Muscle layer of colon (tissue), 2 donors: Measurements from ENCODE around the gene CFAP69.
"Not testable (repeated sequence)": the region's sequence is repeated elsewhere in the genome, so short reads cannot be mapped to it uniquely, and the experiment has no call there.

Source experiments
- H3K27ac ChIP-seq: one replicate; pipeline ENCODE4 v1.7.0; 2013; ENCODE audit warnings: low read depth, mild to moderate bottlenecking, low read length, moderate library complexity
- H3K27me3 ChIP-seq, 2 donors: one replicate each; pipeline ENCODE4 v1.7.0; 2013; ENCODE audit warnings: low read length in 2 of 2, mild to moderate bottlenecking in 2 of 2; ENCODE audit not compliant: insufficient read depth in 2 of 2, control insufficient read depth in 1 of 2
- H3K36me3 ChIP-seq: one replicate; pipeline ENCODE4 v1.7.0; 2013; ENCODE audit warnings: mild to moderate bottlenecking, low read length; ENCODE audit not compliant: insufficient read depth
- H3K4me1 ChIP-seq: one replicate; pipeline ENCODE4 v1.7.0; 2013; ENCODE audit warnings: mild to moderate bottlenecking, low read length; ENCODE audit not compliant: insufficient read depth
- H3K4me3 ChIP-seq, 2 donors: one replicate each; pipeline ENCODE4 v1.7.0; 2013; ENCODE audit warnings: low read length in 2 of 2, low read depth in 1 of 2, mild to moderate bottlenecking in 1 of 2, moderate library complexity in 1 of 2
- H3K9ac ChIP-seq: one replicate; pipeline ENCODE4 v1.7.0; 2013; ENCODE audit warnings: low read length
- H3K9me3 ChIP-seq: one replicate; pipeline ENCODE4 v1.7.0; 2013; ENCODE audit warnings: mild to moderate bottlenecking, low read length
- donor health status: abdominal sarcoma.
- donor health status: Adenocarcinoma of cecum.

Gene CFAP69

DNA sequence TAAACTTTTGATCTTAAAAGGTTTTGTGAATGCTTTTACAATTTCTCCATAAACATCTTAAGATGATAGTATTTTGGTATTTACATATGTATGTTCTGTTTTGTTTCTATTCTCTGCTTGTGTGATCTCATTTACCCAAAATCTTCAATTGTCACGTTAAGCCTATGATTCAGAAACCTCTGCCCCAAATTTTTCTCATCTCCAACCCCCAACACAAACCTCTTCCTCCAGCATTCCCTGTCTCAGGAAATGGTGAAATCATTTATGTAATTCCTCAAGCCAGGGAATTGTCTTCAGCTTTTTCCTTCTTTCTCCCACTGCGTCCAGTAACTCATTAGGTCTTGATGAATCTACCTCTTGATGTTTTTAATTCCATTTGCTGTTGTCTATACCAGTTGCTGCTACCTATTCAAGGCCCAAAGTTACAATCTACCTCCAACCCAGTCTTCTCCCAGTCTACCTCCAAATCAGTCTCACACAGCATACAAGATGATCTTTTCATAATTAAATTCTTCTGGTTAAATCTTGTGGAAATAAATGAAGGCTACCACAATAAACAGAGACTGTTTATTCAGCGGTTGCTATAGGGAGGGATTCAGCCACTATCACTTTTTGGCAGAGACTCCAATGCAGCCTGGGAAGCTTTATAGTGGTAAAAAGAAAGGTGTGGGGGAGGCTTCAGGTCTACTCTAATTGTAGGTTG is 5.8 kb downstream of the CFAP69 start:
- H3K27ac ChIP-seq = no peak overlapping the region
- no peaks in the 10 kb centered on the region for H3K36me3 ChIP-seq
- peaks cover 6% of the 10 kb centered on the region for H3K4me1 ChIP-seq
- no peaks in the 10 kb centered on the region for H3K9me3 ChIP-seq
- no peak overlapping the region for H3K9ac ChIP-seq
- no peaks in the 10 kb centered on the region for H3K27me3 ChIP-seq
- H3K4me3 ChIP-seq = no peak overlapping the region

DNA sequence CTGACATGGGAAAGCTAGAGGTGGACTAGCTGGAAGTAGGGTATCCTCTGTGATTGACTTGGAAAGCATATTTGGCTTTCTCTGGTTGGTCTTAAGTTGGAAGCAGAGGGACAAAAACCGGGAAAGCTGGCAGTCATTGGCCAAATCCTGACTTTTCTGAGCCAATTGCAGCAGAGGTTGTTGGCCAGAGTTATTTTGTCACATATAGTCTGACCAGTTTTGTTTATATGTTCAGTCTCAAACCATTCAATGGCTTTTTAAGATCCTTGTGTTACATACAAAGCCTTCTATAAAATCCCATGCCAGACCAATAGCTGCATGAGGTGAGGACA is 6.3 kb downstream of the CFAP69 start:
- no peaks in the 10 kb centered on the region for H3K9me3 ChIP-seq
- H3K27me3 ChIP-seq = no peaks in the 10 kb centered on the region
- H3K36me3 ChIP-seq = no peaks in the 10 kb centered on the region
- H3K4me3 ChIP-seq = no peak overlapping the region
- no peak overlapping the region for H3K27ac ChIP-seq
- H3K4me1 ChIP-seq = peaks cover 6% of the 10 kb centered on the region
- no peak overlapping the region for H3K9ac ChIP-seq

DNA sequence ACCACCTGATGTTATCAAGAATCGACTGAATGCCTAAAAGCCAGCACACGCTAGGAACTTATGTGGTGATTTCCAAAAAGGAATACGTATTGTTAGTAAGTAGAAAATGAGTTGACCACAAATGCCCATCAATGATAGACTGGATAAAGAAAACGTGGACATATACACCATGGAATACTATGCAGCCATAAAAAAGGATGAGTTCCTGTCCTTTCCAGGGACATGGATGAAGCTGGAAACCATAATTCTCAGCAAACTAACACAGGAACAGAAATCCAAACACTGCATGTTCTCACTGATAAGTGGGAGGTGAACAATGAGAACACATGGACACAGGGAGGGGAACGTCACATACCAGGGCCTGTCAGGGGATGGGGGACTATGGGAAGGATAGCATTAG is 11.0 kb downstream of the CFAP69 start:
- H3K4me1 ChIP-seq, H3K27ac ChIP-seq, H3K4me3 ChIP-seq, H3K36me3 ChIP-seq, H3K27me3 ChIP-seq, H3K9ac ChIP-seq, H3K9me3 ChIP-seq: not testable (repeated sequence)

DNA sequence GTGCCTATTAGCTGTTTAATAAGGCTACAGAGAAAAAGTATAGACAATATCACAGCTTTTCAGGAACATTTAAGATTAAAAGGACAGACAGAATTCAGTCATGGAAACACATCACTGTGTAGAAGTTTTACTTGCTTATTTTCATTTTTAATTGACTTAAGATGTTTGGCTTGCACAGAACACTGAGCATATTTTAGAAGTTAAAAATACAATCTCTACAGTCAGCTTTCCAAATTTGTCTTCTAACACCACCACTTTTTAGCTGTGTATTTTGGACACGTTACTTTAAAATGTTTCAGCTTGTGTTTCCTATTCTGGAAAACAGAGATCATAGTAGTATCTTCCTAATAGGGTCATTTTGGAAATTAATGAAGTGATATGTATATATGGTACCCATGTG is 11.8 kb downstream of the CFAP69 start:
- H3K27ac ChIP-seq = no peak overlapping the region

DNA sequence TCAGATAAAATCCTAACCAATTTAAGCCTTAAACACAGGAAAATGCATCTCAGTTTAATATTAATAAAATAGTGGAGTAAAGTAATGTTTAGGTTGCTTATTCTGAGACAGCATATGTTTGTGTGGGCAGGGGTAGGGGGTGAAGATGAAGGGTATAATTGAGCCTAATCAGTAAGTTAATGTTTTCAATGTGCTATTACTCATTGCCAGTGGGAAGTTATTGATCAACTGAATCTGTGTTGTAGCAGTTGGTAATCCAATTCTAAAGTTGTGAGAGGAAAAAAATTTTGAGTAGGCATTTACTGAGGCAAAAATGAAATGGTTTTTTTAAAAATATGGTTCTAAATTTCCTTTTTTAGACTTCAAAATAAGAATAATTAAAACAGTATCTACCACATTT is 16.5 kb downstream of the CFAP69 start:
- Histone ChIP-seq H3K27ac (no peak overlapping the region), H3K36me3 (no peaks in the 10 kb centered on the region), H3K27me3 (no peaks in the 10 kb centered on the region), H3K9ac (no peak overlapping the region), H3K9me3 (no peaks in the 10 kb centered on the region), H3K4me3 (no peak overlapping the region), H3K4me1 (no peaks in the 10 kb centered on the region)

More for the DNA sequence above, 11.8 kb downstream of the CFAP69 start:
- no peak overlapping the region for H3K4me3 ChIP-seq
- no peaks in the 10 kb centered on the region for H3K4me1 ChIP-seq
- no peaks in the 10 kb centered on the region for H3K27me3 ChIP-seq
- no peaks in the 10 kb centered on the region for H3K9me3 ChIP-seq
- no peaks in the 10 kb centered on the region for H3K36me3 ChIP-seq
- H3K9ac ChIP-seq = no peak overlapping the region

GRCh38 chr7:90262438-90262837 is 17.5 kb downstream of the CFAP69 start:
- no peaks in the 10 kb centered on the region for H3K27me3 ChIP-seq
- H3K9me3 ChIP-seq = no peaks in the 10 kb centered on the region
- H3K4me3 ChIP-seq = no peak overlapping the region
- H3K27ac ChIP-seq = no peak overlapping the region
- H3K36me3 ChIP-seq = no peaks in the 10 kb centered on the region
- no peaks in the 10 kb centered on the region for H3K4me1 ChIP-seq
- no peak overlapping the region for H3K9ac ChIP-seq

DNA sequence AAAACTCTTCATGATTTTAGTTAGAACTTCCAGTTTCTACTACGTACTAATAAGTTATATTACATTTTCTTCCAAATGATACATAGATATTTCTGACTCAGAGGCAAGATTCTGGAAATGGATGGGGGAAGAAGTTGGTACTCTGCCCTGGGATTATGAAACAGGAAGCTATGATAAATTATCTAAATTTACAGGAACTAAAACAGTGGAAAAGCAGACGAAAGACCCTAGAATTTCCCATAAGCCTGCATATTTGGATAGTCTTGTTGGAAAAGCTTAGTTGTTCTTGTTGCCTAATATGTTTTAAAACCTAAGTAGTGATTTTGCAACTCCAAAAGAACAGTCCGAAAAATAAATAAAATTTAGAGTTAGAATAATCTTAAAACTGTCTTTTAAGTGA is 21.8 kb downstream of the CFAP69 start:
- Histone ChIP-seq H3K36me3 (no peaks in the 10 kb centered on the region), H3K27me3 (no peaks in the 10 kb centered on the region), H3K9me3 (no peaks in the 10 kb centered on the region), H3K9ac (no peak overlapping the region), H3K27ac (no peak overlapping the region), H3K4me1 (no peaks in the 10 kb centered on the region), H3K4me3 (no peak overlapping the region)

DNA sequence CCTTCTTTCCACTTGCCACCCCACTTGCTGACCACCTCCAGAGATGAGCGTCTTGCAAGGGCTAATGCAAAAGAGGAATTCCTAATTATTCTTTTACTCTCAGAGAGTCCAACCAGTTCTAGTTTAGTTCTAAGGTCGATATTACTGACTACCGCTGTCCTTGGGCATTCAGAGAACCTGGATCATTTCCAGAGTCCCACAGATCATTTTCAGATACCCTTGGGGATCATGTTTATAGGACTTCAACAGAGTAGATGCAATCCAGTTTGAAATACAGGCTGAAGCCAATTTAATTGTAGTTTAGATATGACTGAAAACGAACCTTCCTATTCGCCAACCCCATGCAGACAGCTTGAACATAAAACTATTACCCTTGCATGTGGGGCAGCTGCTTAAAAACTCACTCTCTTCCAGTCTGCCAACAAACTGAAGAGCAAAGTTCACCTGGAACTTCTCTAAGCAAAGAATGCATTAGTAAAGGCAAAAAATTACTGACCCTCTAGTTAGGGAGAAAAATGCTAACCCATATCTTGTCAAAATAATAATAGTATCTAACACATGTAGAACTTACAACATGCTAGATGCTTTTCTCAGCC is 22.4 kb downstream of the CFAP69 start:
- Histone ChIP-seq H3K36me3 (no peaks in the 10 kb centered on the region), H3K4me1 (no peaks in the 10 kb centered on the region), H3K9ac (no peak overlapping the region), H3K9me3 (no peaks in the 10 kb centered on the region), H3K27me3 (no peaks in the 10 kb centered on the region), H3K27ac (no peak overlapping the region), H3K4me3 (no peak overlapping the region)

- Histone ChIP-seq H3K27ac (no peak overlapping the region), H3K9me3 (no peaks in the 10 kb centered on the region), H3K27me3 (no peaks in the 10 kb centered on the region), H3K36me3 (no peaks in the 10 kb centered on the region), H3K9ac (no peak overlapping the region), H3K4me1 (no peaks in the 10 kb centered on the region), H3K4me3 (no peak overlapping the region)
These were observed 24.2 kb downstream of the CFAP69 start for GRCh38 chr7:90269163-90269562.

GRCh38 chr7:90270431-90271178 is 25.6 kb downstream of the CFAP69 start:
- H3K36me3 ChIP-seq = no peaks in the 10 kb centered on the region
- no peak overlapping the region for H3K27ac ChIP-seq
- no peaks in the 10 kb centered on the region for H3K4me1 ChIP-seq
- no peak overlapping the region for H3K4me3 ChIP-seq
- no peak overlapping the region for H3K9ac ChIP-seq
- H3K27me3 ChIP-seq = no peaks in the 10 kb centered on the region
- no peaks in the 10 kb centered on the region for H3K9me3 ChIP-seq

- H3K27ac ChIP-seq = no peak overlapping the region
- no peaks in the 10 kb centered on the region for H3K36me3 ChIP-seq
- no peaks in the 10 kb centered on the region for H3K4me1 ChIP-seq
- no peaks in the 10 kb centered on the region for H3K9me3 ChIP-seq
- H3K27me3 ChIP-seq = no peaks in the 10 kb centered on the region
- no peak overlapping the region for H3K9ac ChIP-seq
- no peak overlapping the region for H3K4me3 ChIP-seq
These were observed 26.8 kb downstream of the CFAP69 start for GRCh38 chr7:90271753-90272152.

DNA sequence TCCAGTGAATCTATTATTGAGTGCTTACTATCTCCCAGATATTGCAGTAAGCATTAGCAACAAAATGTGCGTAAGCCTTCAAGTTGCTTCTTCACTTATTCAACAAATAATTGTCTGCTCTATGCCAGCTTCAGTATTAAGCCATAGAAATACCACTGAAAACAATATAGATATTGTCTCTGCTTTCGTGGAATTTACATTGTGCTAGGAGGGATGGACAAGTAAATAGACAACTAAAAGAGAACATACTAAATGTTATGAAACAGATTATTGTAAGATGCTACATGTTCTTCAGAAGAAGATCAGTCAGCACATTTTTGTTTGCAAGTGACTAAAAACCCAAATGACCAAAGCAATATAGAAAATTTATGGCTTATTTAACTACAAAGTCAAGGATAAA is 27.3 kb downstream of the CFAP69 start:
- no peaks in the 10 kb centered on the region for H3K4me1 ChIP-seq
- no peak overlapping the region for H3K4me3 ChIP-seq
- no peaks in the 10 kb centered on the region for H3K36me3 ChIP-seq
- H3K27me3 ChIP-seq = no peaks in the 10 kb centered on the region
- no peak overlapping the region for H3K27ac ChIP-seq
- H3K9ac ChIP-seq = no peak overlapping the region
- H3K9me3 ChIP-seq = no peaks in the 10 kb centered on the region
